GM12878 (cell line): ENCODE data around the gene THADA. TPM values are rescaled to one million over a fixed set of nuclear protein-coding genes. Genes with fewer than 3 reads are reported as not detected.

Experiments
- ATAC-seq: fragments of 200-7000 bp; cut with Tn5 transposase; 3 replicates; pipeline ENCODE4 v1.9.1; 2020; ENCODE audit warnings: mild to moderate bottlenecking, moderate library complexity
- BruUV-seq: library from RNA; stranded (reverse); fragments of 400-500 nt; replicated peaks from 2 replicates; lab custom pipeline; 2021; lab: Mats Ljungman, UMichigan
- CTCF ChIA-PET: fragments of 300-600 bp; sonication (Branson Sonifier 250); formaldehyde crosslinking; extraction: SDS; loops from one replicate; lab custom pipeline; 2021; ENCODE audit warnings: inconsistent platforms; lab: Yijun Ruan, JAX
- POLR2A ChIA-PET: fragments of 350-600 bp; formaldehyde crosslinking; extraction: SDS; loops from one replicate; lab custom pipeline; 2021; ENCODE audit warnings: inconsistent platforms; lab: Charles Lee
- RAD21 ChIA-PET: fragments of 300-600 bp; sonication (Branson Sonifier 250); formaldehyde crosslinking; loops from one replicate; lab custom pipeline; 2023; ENCODE audit warnings: antibody characterized with exemption; ENCODE audit not compliant: unreplicated experiment; lab: Charles Lee
- SMC1A ChIA-PET: fragments of 300-600 bp; sonication (Branson Sonifier 250); formaldehyde crosslinking; loops from one replicate; lab custom pipeline; 2023; ENCODE audit not compliant: unreplicated experiment, uncharacterized antibody; lab: Charles Lee
- DNase-seq: peaks from one replicate; pipeline ENCODE4 v3.0.0-alpha.2; 2011; ENCODE audit warnings: low read depth, low spot score
- FAIRE-seq: peaks from 3 replicates; lab custom pipeline; 2011; peaks lifted over from hg19 to GRCh38; lab: Jason Lieb, UNC
- H2AFZ ChIP-seq: 2 replicates; pipeline ENCODE4 v1.6.0; 2011; ENCODE audit warnings: low read depth, low read length, control low read depth; ENCODE audit not compliant: control insufficient read depth
- H3K27ac ChIP-seq: 2 replicates; pipeline ENCODE4 v1.5.1; 2011; ENCODE audit warnings: control low read depth; ENCODE audit not compliant: control insufficient read depth, insufficient read depth
- H3K27me3 ChIP-seq, 2 experiments: replicated peaks in 1 of 2; 2 replicates each; pipeline versions ENCODE4 v1.6.0 to v1.6.1; 2011; ENCODE audit warnings: low read length in 1 of 2; ENCODE audit not compliant: control insufficient read depth in 2 of 2, insufficient read depth in 2 of 2
- H3K36me3 ChIP-seq, 2 experiments: 2 replicates each; pipeline ENCODE4 v1.5.1; 2011; ENCODE audit warnings: low read length in 1 of 2; ENCODE audit not compliant: control insufficient read depth in 2 of 2, insufficient read depth in 2 of 2
- H3K4me1 ChIP-seq: 2 replicates; pipeline ENCODE4 v1.6.1; 2011; ENCODE audit warnings: mild to moderate bottlenecking, low read length, moderate library complexity, mixed read lengths; ENCODE audit not compliant: control insufficient read depth, insufficient read depth
- H3K4me2 ChIP-seq: 2 replicates; pipeline ENCODE4 v1.6.0; 2011; ENCODE audit warnings: control low read depth; ENCODE audit not compliant: control insufficient read depth, insufficient read depth
- H3K4me3 ChIP-seq: fragments of 200-600 bp; sonication (generic); 2 replicates; pipeline ENCODE4 v1.5.1; 2016
- H3K79me2 ChIP-seq: 2 replicates; pipeline ENCODE4 v1.6.0; 2011; ENCODE audit warnings: low read length; ENCODE audit not compliant: control insufficient read depth, insufficient read depth
- H3K9ac ChIP-seq: 2 replicates; pipeline ENCODE4 v1.8.0; 2011; ENCODE audit warnings: low read length, control low read depth, mixed read lengths; ENCODE audit not compliant: control insufficient read depth, insufficient read depth
- H3K9me3 ChIP-seq: replicated peaks from 3 replicates; pipeline ENCODE4 v1.5.1; 2011; ENCODE audit warnings: mild to moderate bottlenecking, low read length; ENCODE audit not compliant: control insufficient read depth, insufficient read depth
- H4K20me1 ChIP-seq: 2 replicates; pipeline ENCODE4 v1.6.0; 2011; ENCODE audit not compliant: control insufficient read depth, insufficient read depth
- ATF7 ChIP-seq: fragments of 450-650 bp; IDR thresholded peaks from 2 replicates; pipeline ENCODE4 v1.6.1; 2016; ENCODE audit warnings: low read depth, mild to moderate bottlenecking
- CEBPB ChIP-seq, 2 experiments: fragments of 150-350 bp in 1 of 2; IDR thresholded peaks; 2 replicates each; pipeline ENCODE4 v1.6.1; 2012 to 2014; ENCODE audit warnings: low read depth in 2 of 2, low read length in 2 of 2, borderline replicate concordance in 1 of 2, inconsistent platforms in 1 of 2
- HCFC1 ChIP-seq: fragments of 150-350 bp; IDR thresholded peaks from 2 replicates; pipeline ENCODE4 v1.6.1; 2014; ENCODE audit warnings: low read length
- JUND ChIP-seq: IDR thresholded peaks from 2 replicates; pipeline ENCODE4 v1.6.1; 2012; ENCODE audit warnings: low read depth, mild to moderate bottlenecking, low read length, improper control_type of control experiment, moderate library complexity
- MEF2A ChIP-seq: IDR thresholded peaks from 2 replicates; pipeline ENCODE4 v1.6.1; 2011; ENCODE audit warnings: low read depth, mild to moderate bottlenecking, low read length, moderate library complexity; ENCODE audit not compliant: insufficient read depth
- NFXL1 ChIP-seq: fragments of 450-650 bp; IDR thresholded peaks from 2 replicates; pipeline ENCODE4 v1.6.1; 2017; ENCODE audit warnings: antibody characterized with exemption, mild to moderate bottlenecking, borderline replicate concordance
- PAX8 ChIP-seq: fragments of 450-650 bp; IDR thresholded peaks from 2 replicates; pipeline ENCODE4 v1.6.1; 2017; ENCODE audit warnings: mild to moderate bottlenecking, moderate library complexity
- PML ChIP-seq: IDR thresholded peaks from 2 replicates; pipeline ENCODE4 v1.6.1; 2012; ENCODE audit warnings: low read length, inconsistent platforms
- POLR2AphosphoS5 ChIP-seq: IDR thresholded peaks from 2 replicates; pipeline ENCODE4 v1.6.1; 2011; ENCODE audit warnings: mild to moderate bottlenecking, low read length, inconsistent platforms
- ZBED1 ChIP-seq: IDR thresholded peaks from 2 replicates; pipeline ENCODE4 v1.6.1; 2016; ENCODE audit warnings: borderline replicate concordance
- ZNF622 ChIP-seq: fragments of 450-650 bp; IDR thresholded peaks from 2 replicates; pipeline ENCODE4 v1.6.1; 2017; ENCODE audit warnings: mild to moderate bottlenecking, inconsistent platforms
- WGBS: methylation state at CpG from one replicate; pipeline ENCODE4 v1.1.6; 2016; ENCODE audit warnings: low lambda C conversion rate; ENCODE audit not compliant: insufficient replicate concordance, insufficient coverage; ENCODE audit errors: missing lambda C conversion rate; 5-methylcytosine and 5-hydroxymethylcytosine counted together
- in situ Hi-C: fragments of 300-500 bp; cut with MboI; formaldehyde crosslinking; loops from 9 replicates; pipeline ENCODE4 v1.14.3; 2018; ENCODE audit warnings: mixed read lengths
- intact Hi-C: fragments of 100-400 bp; cut with micrococcal nuclease; formaldehyde crosslinking; loops from one replicate; pipeline ENCODE4 v1.14.2; 2022; ENCODE audit not compliant: unreplicated experiment
- polyA plus RNA-seq, 11 experiments: library from polyadenylated mRNA; depleted of rRNA in 4 of 11; unstranded in 6 of 11; stranded (reverse) in 5 of 11; fragments of >200 nt; fragmentation: Nextera tagmentation in 4 of 11; fragmentation: Illumina TruSeq in 1 of 11; extraction: Ambion mirVana in 4 of 11; extraction: Trizol in 1 of 11; gene quantifications; 1 replicate in 1 of 11; 2 replicates in 10 of 11; pipeline versions ENCODE4 v1.2.1 to v1.2.3, GENCODE V29; 2011 to 2016; ENCODE audit warnings: inconsistent platforms in 2 of 11, missing spikeins in 2 of 11, low read depth in 1 of 11
- total RNA-seq, 4 experiments: library from RNA; depleted of rRNA in 3 of 4; stranded (reverse); fragments of >200 nt in 3 of 4; fragmentation: Illumina TruSeq in 1 of 4; extraction: Trizol in 1 of 4; gene quantifications; 2 replicates each; pipeline versions ENCODE4 v1.2.1 to v1.2.3, GENCODE V29; 2013 to 2021
- TF ChIP-seq, protein P1 (sequence below): IDR thresholded peaks from 2 replicates; pipeline ENCODE4 v1.6.1; 2012; ENCODE audit warnings: low read depth, low read length, improper control_type of control experiment
- TF ChIP-seq, protein P2 (sequence below): fragments of 450-650 bp; IDR thresholded peaks from 2 replicates; pipeline ENCODE4 v1.6.1; 2018; ENCODE audit warnings: borderline replicate concordance, mild to moderate bottlenecking; ENCODE audit not compliant: partially characterized antibody
- TF ChIP-seq, protein P3 (sequence below): IDR thresholded peaks from 2 replicates; pipeline ENCODE4 v1.6.1; 2012; ENCODE audit warnings: low read depth, low read length, improper control_type of control experiment
- TF ChIP-seq, protein P4 (sequence below): fragments of 450-650 bp; IDR thresholded peaks from 2 replicates; pipeline ENCODE4 v1.6.1; 2016; ENCODE audit warnings: mild to moderate bottlenecking

Gene THADA
- total and polyA plus RNA-seq, 10 of the 15 experiments (the other 5 are each of a cell fraction or from before 2014, with no cell fraction given), result 14.6 to 33.2 (median 23.2) TPM

DNA sequence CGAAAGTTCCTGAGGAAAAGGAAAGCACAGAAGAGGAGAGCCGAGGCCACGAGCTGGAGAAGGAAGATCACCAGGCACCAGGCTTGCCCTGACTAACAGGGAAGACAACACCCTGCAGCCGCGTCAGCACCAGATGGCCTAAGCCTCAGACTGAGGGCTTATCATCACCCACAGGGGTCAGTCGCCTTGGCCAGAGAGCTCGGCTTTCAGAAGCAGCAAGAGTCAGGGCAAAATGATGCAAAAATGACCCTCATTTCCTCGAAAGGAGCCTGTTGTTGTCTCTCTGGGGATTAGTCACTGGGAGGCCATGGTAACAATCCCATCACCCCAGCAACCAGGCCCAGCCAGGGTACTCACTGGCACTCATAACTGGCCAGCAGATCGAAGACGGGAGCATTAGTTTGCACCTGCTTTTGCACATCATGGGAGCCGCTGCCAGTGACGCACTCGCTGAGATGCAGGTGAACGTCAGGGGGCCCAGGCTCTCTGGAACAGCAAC, 326.7 kb downstream of the THADA start:
- Histone ChIP-seq H4K20me1 (no peaks in the 10 kb centered on the region), H3K36me3 (peaks cover 0 to 3% of the 10 kb centered on the region in 2 experiments; a peak in 2 of 4 replicates), H3K4me1 (peaks cover 10% of the 10 kb centered on the region), H3K9me3 (no peaks in the 10 kb centered on the region), H2AFZ (no peak overlapping the region), H3K4me2 (no peak overlapping the region), H3K4me3 (no peak overlapping the region), H3K27me3 (no peaks in the 10 kb centered on the region), H3K27ac (no peak overlapping the region), H3K9ac (no peak overlapping the region), H3K79me2 (no peaks in the 10 kb centered on the region)
- ChIA-PET SMC1A (interaction anchor here (0.7 kb wide), 1 partner anchor 121 kb away, joined by 3 read pairs; no protein-coding TSS in a partner anchor), POLR2A (no interaction called here), RAD21 (interaction anchor here (1.0 kb wide), 1 partner anchor 32 kb away, joined by 3 read pairs; no protein-coding TSS in a partner anchor), CTCF (interaction anchor here (2.6 kb wide), 1 partner anchor 25 kb away, joined by 6 read pairs; no protein-coding TSS in a partner anchor)
- in situ Hi-C loops (no loop called here), intact Hi-C loops (no loop called here)
- BruUV-seq, result no TSS peak
- 92% methylated on average over 14 of the region's 14 CpGs for WGBS
- ATAC-seq, result no peak
- TF ChIP-seq POLR2AphosphoS5, result no peak
- no peak for TF ChIP-seq PML
- no peak for TF ChIP-seq HCFC1
- TF ChIP-seq, protein P1, sequence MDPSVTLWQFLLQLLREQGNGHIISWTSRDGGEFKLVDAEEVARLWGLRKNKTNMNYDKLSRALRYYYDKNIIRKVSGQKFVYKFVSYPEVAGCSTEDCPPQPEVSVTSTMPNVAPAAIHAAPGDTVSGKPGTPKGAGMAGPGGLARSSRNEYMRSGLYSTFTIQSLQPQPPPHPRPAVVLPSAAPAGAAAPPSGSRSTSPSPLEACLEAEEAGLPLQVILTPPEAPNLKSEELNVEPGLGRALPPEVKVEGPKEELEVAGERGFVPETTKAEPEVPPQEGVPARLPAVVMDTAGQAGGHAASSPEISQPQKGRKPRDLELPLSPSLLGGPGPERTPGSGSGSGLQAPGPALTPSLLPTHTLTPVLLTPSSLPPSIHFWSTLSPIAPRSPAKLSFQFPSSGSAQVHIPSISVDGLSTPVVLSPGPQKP, result no peak
- TF ChIP-seq, protein P2, sequence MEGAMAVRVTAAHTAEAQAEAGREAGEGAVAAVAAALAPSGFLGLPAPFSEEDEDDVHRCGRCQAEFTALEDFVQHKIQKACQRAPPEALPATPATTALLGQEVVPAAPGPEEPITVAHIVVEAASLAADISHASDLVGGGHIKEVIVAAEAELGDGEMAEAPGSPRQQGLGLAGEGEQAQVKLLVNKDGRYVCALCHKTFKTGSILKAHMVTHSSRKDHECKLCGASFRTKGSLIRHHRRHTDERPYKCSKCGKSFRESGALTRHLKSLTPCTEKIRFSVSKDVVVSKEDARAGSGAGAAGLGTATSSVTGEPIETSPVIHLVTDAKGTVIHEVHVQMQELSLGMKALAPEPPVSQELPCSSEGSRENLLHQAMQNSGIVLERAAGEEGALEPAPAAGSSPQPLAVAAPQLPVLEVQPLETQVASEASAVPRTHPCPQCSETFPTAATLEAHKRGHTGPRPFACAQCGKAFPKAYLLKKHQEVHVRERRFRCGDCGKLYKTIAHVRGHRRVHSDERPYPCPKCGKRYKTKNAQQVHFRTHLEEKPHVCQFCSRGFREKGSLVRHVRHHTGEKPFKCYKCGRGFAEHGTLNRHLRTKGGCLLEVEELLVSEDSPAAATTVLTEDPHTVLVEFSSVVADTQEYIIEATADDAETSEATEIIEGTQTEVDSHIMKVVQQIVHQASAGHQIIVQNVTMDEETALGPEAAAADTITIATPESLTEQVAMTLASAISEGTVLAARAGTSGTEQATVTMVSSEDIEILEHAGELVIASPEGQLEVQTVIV, result no peak
- no peak for TF ChIP-seq MEF2A
- TF ChIP-seq PAX8, result no peak
- TF ChIP-seq, protein P3, sequence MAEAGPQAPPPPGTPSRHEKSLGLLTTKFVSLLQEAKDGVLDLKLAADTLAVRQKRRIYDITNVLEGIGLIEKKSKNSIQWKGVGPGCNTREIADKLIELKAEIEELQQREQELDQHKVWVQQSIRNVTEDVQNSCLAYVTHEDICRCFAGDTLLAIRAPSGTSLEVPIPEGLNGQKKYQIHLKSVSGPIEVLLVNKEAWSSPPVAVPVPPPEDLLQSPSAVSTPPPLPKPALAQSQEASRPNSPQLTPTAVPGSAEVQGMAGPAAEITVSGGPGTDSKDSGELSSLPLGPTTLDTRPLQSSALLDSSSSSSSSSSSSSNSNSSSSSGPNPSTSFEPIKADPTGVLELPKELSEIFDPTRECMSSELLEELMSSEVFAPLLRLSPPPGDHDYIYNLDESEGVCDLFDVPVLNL, result no peak
- TF ChIP-seq ATF7, result no peak
- no peak for TF ChIP-seq ZNF622
- no peak for TF ChIP-seq NFXL1
- no peak for TF ChIP-seq ZBED1
- no peak for TF ChIP-seq CEBPB (IDR thresholded peaks at IDR 0.05; ENCODE audit: borderline replicate concordance in 1 of 2, low read depth in 2 of 2, low read length in 2 of 2)
- TF ChIP-seq, protein P4, sequence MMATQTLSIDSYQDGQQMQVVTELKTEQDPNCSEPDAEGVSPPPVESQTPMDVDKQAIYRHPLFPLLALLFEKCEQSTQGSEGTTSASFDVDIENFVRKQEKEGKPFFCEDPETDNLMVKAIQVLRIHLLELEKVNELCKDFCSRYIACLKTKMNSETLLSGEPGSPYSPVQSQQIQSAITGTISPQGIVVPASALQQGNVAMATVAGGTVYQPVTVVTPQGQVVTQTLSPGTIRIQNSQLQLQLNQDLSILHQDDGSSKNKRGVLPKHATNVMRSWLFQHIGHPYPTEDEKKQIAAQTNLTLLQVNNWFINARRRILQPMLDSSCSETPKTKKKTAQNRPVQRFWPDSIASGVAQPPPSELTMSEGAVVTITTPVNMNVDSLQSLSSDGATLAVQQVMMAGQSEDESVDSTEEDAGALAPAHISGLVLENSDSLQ, result no peak
- TF ChIP-seq JUND, result no peak
- no peak for FAIRE-seq
- DNase-seq, result no peak
